PFSK-1 (cell line): Measurements from ENCODE around the gene ATP13A1.

Experiments
- POLR2AphosphoS5 ChIP-seq: IDR thresholded peaks from 2 replicates; pipeline ENCODE4 v1.6.1; 2012; ENCODE audit warnings: low read depth, mild to moderate bottlenecking, control low read depth, low read length, moderate library complexity
- SIN3A ChIP-seq: IDR thresholded peaks from 2 replicates; pipeline ENCODE4 v1.6.1; 2012; ENCODE audit warnings: mild to moderate bottlenecking, low read length, moderate library complexity, borderline replicate concordance; ENCODE audit not compliant: insufficient read depth
- TAF1 ChIP-seq: IDR thresholded peaks from 2 replicates; pipeline ENCODE4 v1.6.1; 2012; ENCODE audit warnings: low read length, control low read depth, borderline replicate concordance; ENCODE audit not compliant: insufficient read depth
- TF ChIP-seq, protein P1 (sequence below), 2 experiments: IDR thresholded peaks; 2 replicates each; pipeline versions ENCODE4 v1.6.1 to v1.8.0; 2011 to 2012; ENCODE audit warnings: low read depth in 2 of 2, low read length in 2 of 2, control low read depth in 1 of 2, inconsistent platforms in 1 of 2, mild to moderate bottlenecking in 1 of 2, moderate library complexity in 1 of 2; ENCODE audit not compliant: insufficient read depth in 1 of 2

GRCh38 chr19:19624032-19624570 lies 39.4 kb downstream of the ATP13A1 start:
- TF ChIP-seq POLR2AphosphoS5 (no peak), TAF1 (no peak), SIN3A (no peak)
- TF ChIP-seq, protein P1, sequence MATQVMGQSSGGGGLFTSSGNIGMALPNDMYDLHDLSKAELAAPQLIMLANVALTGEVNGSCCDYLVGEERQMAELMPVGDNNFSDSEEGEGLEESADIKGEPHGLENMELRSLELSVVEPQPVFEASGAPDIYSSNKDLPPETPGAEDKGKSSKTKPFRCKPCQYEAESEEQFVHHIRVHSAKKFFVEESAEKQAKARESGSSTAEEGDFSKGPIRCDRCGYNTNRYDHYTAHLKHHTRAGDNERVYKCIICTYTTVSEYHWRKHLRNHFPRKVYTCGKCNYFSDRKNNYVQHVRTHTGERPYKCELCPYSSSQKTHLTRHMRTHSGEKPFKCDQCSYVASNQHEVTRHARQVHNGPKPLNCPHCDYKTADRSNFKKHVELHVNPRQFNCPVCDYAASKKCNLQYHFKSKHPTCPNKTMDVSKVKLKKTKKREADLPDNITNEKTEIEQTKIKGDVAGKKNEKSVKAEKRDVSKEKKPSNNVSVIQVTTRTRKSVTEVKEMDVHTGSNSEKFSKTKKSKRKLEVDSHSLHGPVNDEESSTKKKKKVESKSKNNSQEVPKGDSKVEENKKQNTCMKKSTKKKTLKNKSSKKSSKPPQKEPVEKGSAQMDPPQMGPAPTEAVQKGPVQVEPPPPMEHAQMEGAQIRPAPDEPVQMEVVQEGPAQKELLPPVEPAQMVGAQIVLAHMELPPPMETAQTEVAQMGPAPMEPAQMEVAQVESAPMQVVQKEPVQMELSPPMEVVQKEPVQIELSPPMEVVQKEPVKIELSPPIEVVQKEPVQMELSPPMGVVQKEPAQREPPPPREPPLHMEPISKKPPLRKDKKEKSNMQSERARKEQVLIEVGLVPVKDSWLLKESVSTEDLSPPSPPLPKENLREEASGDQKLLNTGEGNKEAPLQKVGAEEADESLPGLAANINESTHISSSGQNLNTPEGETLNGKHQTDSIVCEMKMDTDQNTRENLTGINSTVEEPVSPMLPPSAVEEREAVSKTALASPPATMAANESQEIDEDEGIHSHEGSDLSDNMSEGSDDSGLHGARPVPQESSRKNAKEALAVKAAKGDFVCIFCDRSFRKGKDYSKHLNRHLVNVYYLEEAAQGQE (IDR thresholded peaks at IDR 0.05; ENCODE audit: insufficient read depth in 1 of 2, low read depth in 2 of 2, low read length in 2 of 2), result no peak
